Gastrocnemius medialis (tissue), 4 donors: ENCODE results near the gene PEX6. TPM values are rescaled to one million over a fixed set of nuclear protein-coding genes. Genes with fewer than 3 reads are reported as not detected.
A peak's percentile ranks its signal among the peaks of the same experiment; 100 is the strongest.

Experiments
- ATAC-seq, 2 donors: fragments of 150-250 bp; one replicate each; pipeline ENCODE4 v1.9.1; 2016
- DNase-seq, 2 donors: peaks; one replicate each; pipeline ENCODE4 v3.0.0-alpha.2; 2019
- H3K27ac ChIP-seq, 4 donors: fragments of 200-600 bp; sonication (generic); 1 replicate in 1 of 4; 2 replicates in 3 of 4; pipeline ENCODE4 v1.5.1; 2016 to 2018; ENCODE audit warnings: mild to moderate bottlenecking in 2 of 4, moderate library complexity in 1 of 4
- H3K27me3 ChIP-seq, 3 donors: fragments of 200-600 bp; sonication (generic) in 2 of 3; 1 replicate in 1 of 3; 2 replicates in 2 of 3; pipeline versions ENCODE4 v1.5.1 to v1.6.0; 2016 to 2019; ENCODE audit warnings: mild to moderate bottlenecking in 1 of 3, moderate library complexity in 1 of 3
- H3K36me3 ChIP-seq, 2 donors: fragments of 200-600 bp; sonication (generic) in 1 of 2; one replicate each; pipeline ENCODE4 v1.5.1; 2017 to 2018
- H3K4me1 ChIP-seq, 2 donors: fragments of 200-600 bp; sonication (generic) in 1 of 2; one replicate each; pipeline ENCODE4 v1.5.1; 2016 to 2017; ENCODE audit warnings: mild to moderate bottlenecking in 2 of 2
- H3K4me3 ChIP-seq, 4 donors: fragments of 200-600 bp; sonication (generic) in 3 of 4; 1 replicate in 1 of 4; 2 replicates in 3 of 4; pipeline ENCODE4 v1.5.1; 2016 to 2019; ENCODE audit warnings: mild to moderate bottlenecking in 2 of 4
- H3K9me3 ChIP-seq, 3 donors: fragments of 200-600 bp; sonication (generic) in 2 of 3; 1 replicate in 1 of 3; 2 replicates in 2 of 3; pipeline ENCODE4 v1.5.1; 2016 to 2019
- CTCF ChIP-seq, 5 experiments: fragments of 450-650 bp in 3 of 5; fragments of 200-600 bp in 2 of 5; sonication (generic) in 2 of 5; IDR thresholded peaks in 4 of 5; conservative IDR thresholded peaks in 1 of 5; 1 replicate in 4 of 5; 2 replicates in 1 of 5; pipeline ENCODE4 v1.5.1; 2016 to 2019; ENCODE audit warnings: antibody characterized with exemption in 5 of 5, mild to moderate bottlenecking in 3 of 5, moderate library complexity in 3 of 5
- POLR2A ChIP-seq, 2 donors: fragments of 450-650 bp; IDR thresholded peaks; one replicate each; pipeline ENCODE4 v1.6.1; 2017; ENCODE audit warnings: antibody characterized with exemption in 2 of 2, mild to moderate bottlenecking in 2 of 2, moderate library complexity in 2 of 2
- in situ Hi-C, 4 donors: fragments of 200-750 bp; cut with MboI; loops; one replicate each; pipeline versions ENCODE4 v1.15.0 to v1.8.0; 2017; ENCODE audit warnings: low sequenced_read_pairs in 4 of 4
- intact Hi-C: fragments of 100-400 bp; cut with DNase I; formaldehyde crosslinking; loops from one replicate; pipeline ENCODE4 v1.15.1; 2023; ENCODE audit warnings: low total_unique reads
- total RNA-seq, 4 donors: library from RNA; depleted of rRNA; stranded (reverse); fragments of >200 nt; gene quantifications; one replicate each; pipeline versions ENCODE4 v1.1.0 to v1.2.3, GENCODE V29; 2016

Gene PEX6
- total RNA-seq, 4 donors from 2014 or later: 7.4 to 45.1 (median 12.6) TPM

GRCh38 chr6:42970871-42971612, 7.9 kb downstream of the PEX6 start:
- peak in 1 of 2 donors; percentile 54 for ATAC-seq
- peaks cover 0 to 7% of the 10 kb centered on the region in 2 donors for H3K36me3 ChIP-seq
- in situ Hi-C loops (no loop called here), intact Hi-C loops (no loop called here)
- H3K4me3 ChIP-seq: no peak overlapping the region
- no peak overlapping the region for H3K27ac ChIP-seq
- H3K27me3 ChIP-seq: no peaks in the 10 kb centered on the region
- no peak for DNase-seq
- no peaks in the 10 kb centered on the region for H3K9me3 ChIP-seq
- TF ChIP-seq POLR2A (IDR thresholded peaks at IDR 0.05) (no peak), CTCF (IDR thresholded peaks at IDR 0.05 in 4 of 5, conservative IDR thresholded peaks at IDR 0.05 in 1 of 5) (no peak)
- H3K4me1 ChIP-seq: no peaks in the 10 kb centered on the region

- intact Hi-C loops (no loop called here), in situ Hi-C loops (no loop called here)
- TF ChIP-seq POLR2A (IDR thresholded peaks at IDR 0.05): no peak
- TF ChIP-seq CTCF (IDR thresholded peaks at IDR 0.05 in 4 of 5, conservative IDR thresholded peaks at IDR 0.05 in 1 of 5): no peak
These were observed 9.0 kb downstream of the PEX6 start for GRCh38 chr6:42969934-42970333.

GRCh38 chr6:42969431-42969830, 9.6 kb downstream of the PEX6 start:
- Histone ChIP-seq H3K27me3 (no peaks in the 10 kb centered on the region), H3K36me3 (peaks cover 0 to 23% of the 10 kb centered on the region in 2 donors), H3K4me1 (no peaks in the 10 kb centered on the region), H3K4me3 (no peak overlapping the region), H3K9me3 (no peaks in the 10 kb centered on the region), H3K27ac (no peak overlapping the region)
- DNase-seq (no peak), ATAC-seq (no peak)
- TF ChIP-seq POLR2A (IDR thresholded peaks at IDR 0.05) (no peak), CTCF (IDR thresholded peaks at IDR 0.05 in 4 of 5, conservative IDR thresholded peaks at IDR 0.05 in 1 of 5) (no peak)
- in situ Hi-C loops (no loop called here), intact Hi-C loops (no loop called here)

More at GRCh38 chr6:42969934-42970333, 9.0 kb downstream of the PEX6 start:
- ATAC-seq: no peak
- no peaks in the 10 kb centered on the region for H3K27me3 ChIP-seq
- no peaks in the 10 kb centered on the region for H3K9me3 ChIP-seq
- no peak overlapping the region for H3K27ac ChIP-seq
- peaks cover 0 to 18% of the 10 kb centered on the region in 2 donors for H3K36me3 ChIP-seq
- DNase-seq: no peak
- H3K4me3 ChIP-seq: no peak overlapping the region
- no peaks in the 10 kb centered on the region for H3K4me1 ChIP-seq

GRCh38 chr6:42968783-42969182, 10.2 kb downstream of the PEX6 start:
- H3K4me1 ChIP-seq: no peaks in the 10 kb centered on the region
- in situ Hi-C loops: no loop called here
- no peaks in the 10 kb centered on the region for H3K27me3 ChIP-seq
- H3K9me3 ChIP-seq: no peaks in the 10 kb centered on the region
- intact Hi-C loops: no loop called here
- no peak overlapping the region for H3K4me3 ChIP-seq
- TF ChIP-seq POLR2A (IDR thresholded peaks at IDR 0.05) (no peak), CTCF (IDR thresholded peaks at IDR 0.05 in 4 of 5, conservative IDR thresholded peaks at IDR 0.05 in 1 of 5) (no peak)
- ATAC-seq: no peak
- peaks cover 0 to 29% of the 10 kb centered on the region in 2 donors for H3K36me3 ChIP-seq
- no peak for DNase-seq
- H3K27ac ChIP-seq: no peak overlapping the region
